Measurements from ENCODE around the gene DNAAF5. TPM values are rescaled to one million over a fixed set of nuclear protein-coding genes. Genes with fewer than 3 reads are reported as not detected.

The DNAAF5 gene
- total and polyA plus RNA-seq, 9 of the 15 experiments (the other 6 are each of a cell fraction or from before 2014, with no cell fraction given): 3.1 to 69.7 (median 19.1) TPM

DNA sequence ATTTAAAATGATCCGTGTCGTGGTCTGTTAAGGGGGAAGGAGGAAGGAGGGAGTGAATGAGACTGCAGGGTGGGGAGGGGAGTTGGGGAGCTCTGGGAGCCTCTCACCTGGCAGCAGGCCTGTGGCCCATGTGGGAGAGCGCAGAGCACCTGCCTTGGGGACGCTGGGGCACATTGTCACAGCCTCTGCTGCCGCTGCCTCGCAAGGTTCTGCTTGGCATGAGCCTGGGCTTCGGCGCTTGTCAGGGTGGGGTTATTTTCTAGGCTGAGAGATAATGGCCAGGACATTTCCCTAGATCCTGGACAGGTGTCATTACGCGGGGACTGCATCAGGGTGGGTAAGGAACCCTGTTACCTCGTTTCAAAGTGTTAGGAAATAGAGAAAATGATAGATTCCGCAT, 103.6 kb downstream of the DNAAF5 start:
- Histone ChIP-seq H4K20me1 (replicated peaks; ENCODE audit: control insufficient read depth, insufficient read depth, low read length) (peaks cover 28% of the 10 kb centered on the region; the same call in 1 of the 2 replicates), H3K27me3 (ENCODE audit: control insufficient read depth in 2 of 2, insufficient read depth in 2 of 2, low read length in 2 of 2) (no peaks in the 10 kb centered on the region), H3K9ac (ENCODE audit: insufficient read depth in 1 of 2, low read depth in 2 of 2, low read length in 2 of 2) (peak overlapping the region in 1 of 2 experiments; percentile 73; a peak in 1 of 4 replicates), H3K9me3 (replicated peaks; ENCODE audit: control insufficient read depth, insufficient read depth, low read depth, low read length) (no peaks in the 10 kb centered on the region), H3K4me2 (ENCODE audit: insufficient read depth, low read length) (no peak overlapping the region), H3K36me3 (ENCODE audit: control insufficient read depth, insufficient read depth, low read length) (peaks cover 27% of the 10 kb centered on the region; the same call in 2 of the 3 replicates), H3K4me1 (replicated peaks in 1 of 2; ENCODE audit: control insufficient read depth in 2 of 2, insufficient read depth in 2 of 2, low read length in 2 of 2) (peaks cover 18 to 33% of the 10 kb centered on the region in 2 experiments), H2AFZ (ENCODE audit: low read depth, low read length) (no peak overlapping the region), H3K27ac (ENCODE audit: extremely low read depth, low read depth, low read length) (no peak overlapping the region), H3K79me2 (ENCODE audit: control insufficient read depth, insufficient read depth, low read length) (peaks cover 89% of the 10 kb centered on the region), H3K4me3 (no peak overlapping the region), H3K9me1 (ENCODE audit: control insufficient read depth, insufficient read depth, low read length) (peaks cover 6% of the 10 kb centered on the region)
- no peak for FAIRE-seq
- BruUV-seq (replicated peaks): no TSS peak
- DNase-seq (ENCODE audit: extremely low read depth in 1 of 4, low spot score in 3 of 4): no peak
- 67% methylated on average over 12 of the region's 12 CpGs for WGBS (ENCODE audit: insufficient coverage, low coverage, missing lambda C conversion rate)
- in situ Hi-C loops (cut with MboI): no loop called here
- ATAC-seq: no peak
- CTCF ChIA-PET (ENCODE audit: low intra/inter-chr PET ratio): no interaction called here
- intact Hi-C loops (cut with micrococcal nuclease): loop anchor here (5.0 kb wide), 1 partner anchor 42 kb away; no protein-coding TSS in a partner anchor
- POLR2A ChIA-PET: no interaction called here
- TF ChIP-seq HOXB6 (CRISPR knock-in tag; IDR thresholded peaks at IDR 0.05; ENCODE audit: borderline replicate concordance) (no peak), BRD4 (IDR thresholded peaks at IDR 0.05) (no peak), DNMT1 (IDR thresholded peaks at IDR 0.05) (no peak), ERF (CRISPR knock-in tag; IDR thresholded peaks at IDR 0.05) (no peak), NFXL1 (CRISPR knock-in tag; IDR thresholded peaks at IDR 0.05) (no peak), ZNF24 (IDR thresholded peaks at IDR 0.05) (no peak), HNRNPLL (IDR thresholded peaks at IDR 0.05; ENCODE audit: low read depth, low read length, poor library complexity, severe bottlenecking) (no peak), SMARCA4 (IDR thresholded peaks at IDR 0.05) (no peak)
- TF ChIP-seq, protein P1, sequence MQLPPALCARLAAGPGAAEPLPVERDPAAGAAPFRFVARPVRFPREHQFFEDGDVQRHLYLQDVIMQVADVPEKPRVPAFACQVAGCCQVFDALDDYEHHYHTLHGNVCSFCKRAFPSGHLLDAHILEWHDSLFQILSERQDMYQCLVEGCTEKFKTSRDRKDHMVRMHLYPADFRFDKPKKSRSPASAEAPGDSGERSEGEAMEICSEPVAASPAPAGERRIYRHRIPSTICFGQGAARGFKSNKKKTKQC (CRISPR knock-in tag; IDR thresholded peaks at IDR 0.05): no peak
- TF ChIP-seq, protein P2, sequence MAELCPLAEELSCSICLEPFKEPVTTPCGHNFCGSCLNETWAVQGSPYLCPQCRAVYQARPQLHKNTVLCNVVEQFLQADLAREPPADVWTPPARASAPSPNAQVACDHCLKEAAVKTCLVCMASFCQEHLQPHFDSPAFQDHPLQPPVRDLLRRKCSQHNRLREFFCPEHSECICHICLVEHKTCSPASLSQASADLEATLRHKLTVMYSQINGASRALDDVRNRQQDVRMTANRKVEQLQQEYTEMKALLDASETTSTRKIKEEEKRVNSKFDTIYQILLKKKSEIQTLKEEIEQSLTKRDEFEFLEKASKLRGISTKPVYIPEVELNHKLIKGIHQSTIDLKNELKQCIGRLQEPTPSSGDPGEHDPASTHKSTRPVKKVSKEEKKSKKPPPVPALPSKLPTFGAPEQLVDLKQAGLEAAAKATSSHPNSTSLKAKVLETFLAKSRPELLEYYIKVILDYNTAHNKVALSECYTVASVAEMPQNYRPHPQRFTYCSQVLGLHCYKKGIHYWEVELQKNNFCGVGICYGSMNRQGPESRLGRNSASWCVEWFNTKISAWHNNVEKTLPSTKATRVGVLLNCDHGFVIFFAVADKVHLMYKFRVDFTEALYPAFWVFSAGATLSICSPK (IDR thresholded peaks at IDR 0.05; ENCODE audit: borderline replicate concordance): no peak

All from K562 (cell line).